HG03565 (cell line): Measurements from ENCODE around the gene BEST4.
"Not testable (repeated sequence)": the region's sequence is repeated elsewhere in the genome, so short reads cannot be mapped to it uniquely, and the experiment has no call there.

Experiments
- ATAC-seq: cut with Tn5 transposase; IDR thresholded peaks from one replicate; pipeline ENCODE4 v1.9.1; 2021; ENCODE audit warnings: mild to moderate bottlenecking, moderate library complexity; ENCODE audit not compliant: unreplicated experiment

BEST4 gene

DNA sequence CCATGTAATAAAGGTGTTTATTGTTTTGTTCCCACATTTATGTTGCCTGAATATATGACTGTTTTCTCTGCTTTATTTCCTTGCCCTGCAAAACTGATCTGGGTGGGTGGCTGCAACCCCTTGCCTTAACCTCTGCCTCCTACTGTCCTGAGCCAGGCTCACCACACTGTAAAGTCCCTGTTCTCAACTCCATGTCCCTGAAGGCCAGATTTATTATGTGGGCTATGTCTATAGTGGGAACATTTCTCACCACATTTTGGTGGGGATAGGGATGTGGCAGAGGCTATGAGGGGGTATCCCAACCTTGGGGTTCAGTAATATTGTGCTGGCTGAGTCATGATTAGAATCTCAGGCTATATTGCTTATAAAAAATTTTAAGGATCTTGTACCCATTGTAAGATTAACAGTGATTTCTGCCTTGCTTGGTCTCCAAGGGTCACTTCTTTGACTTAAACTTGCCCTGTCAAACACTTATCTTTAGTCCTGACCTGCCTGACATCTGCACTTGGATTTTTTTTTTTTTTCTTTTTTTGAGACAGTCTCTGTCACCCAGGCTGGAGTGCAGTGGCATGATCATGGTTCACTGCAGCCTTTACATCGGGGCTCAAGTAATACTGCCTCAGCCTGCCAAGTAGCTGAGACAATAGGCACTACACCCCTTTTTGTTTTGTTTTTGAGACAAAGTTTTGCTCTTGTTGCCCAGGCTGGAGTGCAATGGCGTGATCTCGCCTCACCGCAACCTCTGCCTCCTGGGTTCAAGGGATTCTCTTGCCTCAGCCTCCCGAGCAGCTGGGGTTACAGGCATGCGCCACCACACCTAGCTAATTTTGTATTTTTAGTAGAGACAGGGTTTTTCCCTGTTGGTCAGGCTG, 9.0 kb downstream of the BEST4 start:
- ATAC-seq, result no peak

DNA sequence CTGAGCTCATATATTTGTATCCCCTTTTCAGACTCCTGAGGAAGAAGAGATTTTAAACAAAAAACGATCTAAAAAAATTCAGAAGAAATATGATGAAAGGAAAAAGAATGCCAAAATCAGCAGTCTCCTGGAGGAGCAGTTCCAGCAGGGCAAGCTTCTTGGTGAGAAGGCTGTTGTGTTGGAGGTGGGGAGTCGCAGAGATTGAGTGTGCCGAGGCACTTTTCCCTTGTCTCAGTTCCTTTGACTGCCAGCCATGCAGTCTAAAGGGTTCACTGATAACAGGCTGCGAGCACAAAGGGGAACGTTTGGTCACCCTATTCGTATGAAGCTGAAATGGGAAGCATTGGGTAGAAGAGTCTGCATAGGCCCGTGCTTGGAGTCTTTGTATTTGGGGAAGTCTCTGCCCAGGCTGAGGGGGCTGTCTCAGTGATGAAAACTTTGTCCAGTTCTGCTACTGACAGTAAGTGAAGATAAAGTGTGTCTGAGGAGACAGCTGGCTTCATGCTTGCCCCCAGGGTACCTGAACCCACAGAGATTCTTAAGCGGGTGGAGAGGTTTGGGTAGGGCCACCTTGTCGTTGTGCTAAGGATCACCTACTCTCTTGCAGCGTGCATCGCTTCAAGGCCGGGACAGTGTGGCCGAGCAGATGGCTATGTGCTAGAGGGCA, 9.9 kb downstream of the BEST4 start:
- ATAC-seq, result no peak

DNA sequence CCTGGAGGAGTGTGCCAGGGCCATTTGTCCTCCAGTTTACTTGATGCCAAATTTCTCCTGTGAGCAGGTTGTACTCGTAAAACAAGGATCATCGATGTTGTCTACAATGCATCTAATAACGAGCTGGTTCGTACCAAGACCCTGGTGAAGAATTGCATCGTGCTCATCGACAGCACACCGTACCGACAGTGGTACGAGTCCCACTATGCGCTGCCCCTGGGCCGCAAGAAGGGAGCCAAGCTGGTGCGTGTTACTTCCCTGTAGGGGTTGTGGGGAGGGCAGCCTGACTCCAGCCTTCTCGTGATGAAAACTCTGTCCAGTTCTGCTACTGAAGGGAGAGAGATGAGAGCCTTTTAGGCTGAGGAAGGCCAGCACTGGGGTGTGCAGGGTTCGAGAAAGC, 10.4 kb downstream of the BEST4 start:
- no peak for ATAC-seq

DNA sequence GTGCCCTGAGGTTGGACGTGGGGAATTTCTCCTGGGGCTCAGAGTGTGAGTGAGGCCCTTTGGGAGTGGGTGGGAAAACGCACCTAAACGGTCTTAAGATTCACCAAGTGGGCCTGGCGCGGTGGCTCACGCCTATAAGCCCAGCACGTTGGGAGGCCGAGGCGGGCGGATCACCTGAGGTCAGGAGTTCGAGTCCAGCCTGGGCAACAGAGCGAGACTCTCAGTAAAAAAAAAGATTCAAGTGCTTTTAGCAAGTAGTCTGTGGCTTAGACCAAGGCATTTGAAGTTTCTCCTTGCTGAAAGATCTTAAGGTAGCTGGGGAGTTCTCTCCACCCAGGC, 11.3 kb downstream of the BEST4 start:
- no peak for ATAC-seq

DNA sequence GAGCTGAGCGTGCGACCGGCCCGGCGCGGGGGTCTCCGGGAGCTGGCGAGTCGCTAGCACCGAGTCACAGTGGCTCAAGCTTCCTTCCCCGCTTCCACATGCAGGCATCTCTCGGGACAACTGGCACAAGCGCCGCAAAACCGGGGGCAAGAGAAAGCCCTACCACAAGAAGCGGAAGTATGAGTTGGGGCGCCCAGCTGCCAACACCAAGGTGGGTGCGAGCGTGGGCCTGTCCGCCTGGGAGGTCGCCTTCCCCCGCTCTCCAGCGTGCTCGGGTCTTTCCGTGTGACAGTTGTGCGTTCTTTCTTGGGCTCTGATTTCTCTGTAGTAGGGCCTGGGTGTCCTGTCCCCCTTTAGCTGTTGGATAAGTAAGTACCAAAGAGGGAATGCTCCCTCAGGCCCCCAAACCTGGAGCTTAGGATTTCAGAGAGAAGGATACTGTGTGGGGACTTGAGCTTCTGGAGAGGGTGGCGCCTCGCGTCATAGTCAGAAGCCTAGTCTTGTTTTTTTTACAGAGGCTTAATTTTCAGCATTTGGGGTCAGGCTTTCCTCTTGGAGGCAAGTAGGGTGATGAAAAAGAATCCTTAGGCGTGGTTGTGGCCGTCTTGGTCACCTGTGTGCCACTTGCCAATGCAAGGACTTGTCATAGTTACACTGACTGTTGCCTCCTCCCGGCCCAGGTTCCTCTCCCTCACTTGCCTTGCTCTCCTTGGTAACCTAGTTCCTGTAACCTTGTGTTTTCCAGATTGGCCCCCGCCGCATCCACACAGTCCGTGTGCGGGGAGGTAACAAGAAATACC, 11.8 kb downstream of the BEST4 start:
- ATAC-seq, result no peak

DNA sequence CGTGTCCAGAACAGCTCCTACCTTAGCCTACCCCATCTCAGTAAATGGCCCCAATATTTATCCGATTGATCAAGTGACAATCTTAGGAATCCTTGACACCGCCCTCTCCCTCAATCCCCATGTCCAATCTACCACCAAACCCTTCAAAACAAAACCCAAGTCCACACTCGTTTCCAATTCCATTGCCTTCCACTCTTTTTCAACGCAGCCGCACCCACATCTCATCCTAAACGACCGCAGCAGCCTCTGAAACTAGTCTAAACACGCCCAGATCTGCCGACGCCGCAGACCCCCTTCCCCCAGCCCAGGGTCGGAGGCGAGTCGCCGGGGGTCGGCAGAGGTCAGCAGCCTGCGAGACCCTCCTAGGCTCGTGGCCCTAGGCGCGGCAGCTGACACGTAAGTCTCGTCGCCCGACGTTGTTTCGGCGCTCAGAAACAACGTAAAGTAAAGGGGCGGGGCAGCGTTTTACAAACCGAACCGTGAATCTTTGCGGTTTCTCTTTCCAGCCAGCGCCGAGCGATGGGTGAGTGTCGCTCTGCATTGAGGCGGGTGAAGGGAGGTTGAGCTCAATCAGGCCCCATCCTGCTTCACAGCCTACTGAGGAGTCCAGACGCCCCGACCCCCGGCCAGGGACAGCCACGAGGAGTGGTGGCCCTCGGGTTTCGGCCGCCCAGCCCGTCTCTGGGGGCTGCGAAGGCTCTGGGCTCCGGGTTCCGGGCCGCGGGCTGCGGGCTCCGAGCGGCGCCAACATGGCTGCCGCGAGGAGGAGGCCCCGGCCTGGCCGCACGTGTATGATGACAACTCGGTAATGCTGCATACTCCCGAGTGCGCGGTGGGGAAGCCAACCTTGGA, 12.7 kb downstream of the BEST4 start, which contains the start of gene RPS8:
Gene RPS8, plus strand, starts transcription at position 463 of the 852 bp plus-strand sequence. Its CDS starts 57 bp downstream, at position 520.
- ATAC-seq, result peak; percentile 63

DNA sequence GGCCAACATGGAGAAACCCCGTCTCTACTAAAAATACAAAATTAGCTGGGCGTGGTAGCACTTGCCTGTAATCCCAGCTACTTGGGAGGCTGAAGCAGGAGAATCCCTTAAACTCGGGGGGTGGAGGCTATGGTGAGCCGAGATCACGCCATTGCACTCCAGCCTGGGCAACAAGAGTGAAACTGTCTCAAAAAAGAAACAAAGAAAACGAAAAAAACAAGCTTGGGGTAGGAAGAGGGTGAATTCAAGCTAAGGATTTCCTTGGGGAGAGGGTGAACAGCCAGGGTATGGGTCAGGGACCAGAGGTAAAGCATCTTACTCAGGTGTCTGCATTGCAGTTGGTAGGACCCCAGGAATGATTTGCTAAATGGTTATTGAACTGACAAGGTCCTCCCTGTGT, 21.5 kb downstream of the BEST4 start:
- not testable (repeated sequence) for ATAC-seq

DNA sequence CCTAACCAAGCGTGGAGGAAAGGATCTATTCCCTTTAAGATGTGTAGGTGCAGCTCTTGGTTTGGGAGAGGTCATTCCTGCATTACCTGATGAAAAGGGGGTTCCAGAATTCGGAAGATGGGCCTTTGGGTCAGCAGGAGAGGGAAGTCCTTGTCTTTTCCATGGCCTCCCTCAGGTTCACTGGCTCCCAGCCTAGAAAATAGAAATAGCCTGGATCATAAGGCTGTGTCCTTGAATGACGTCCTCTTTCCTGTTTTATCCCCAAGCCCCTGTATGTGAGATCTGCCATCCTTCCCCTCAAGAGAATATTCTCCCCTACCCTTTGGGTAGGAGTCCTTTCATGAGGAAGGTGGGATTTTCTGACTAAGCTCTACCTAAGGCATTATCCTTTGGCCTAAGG, 27.1 kb downstream of the BEST4 start:
- no peak for ATAC-seq

DNA sequence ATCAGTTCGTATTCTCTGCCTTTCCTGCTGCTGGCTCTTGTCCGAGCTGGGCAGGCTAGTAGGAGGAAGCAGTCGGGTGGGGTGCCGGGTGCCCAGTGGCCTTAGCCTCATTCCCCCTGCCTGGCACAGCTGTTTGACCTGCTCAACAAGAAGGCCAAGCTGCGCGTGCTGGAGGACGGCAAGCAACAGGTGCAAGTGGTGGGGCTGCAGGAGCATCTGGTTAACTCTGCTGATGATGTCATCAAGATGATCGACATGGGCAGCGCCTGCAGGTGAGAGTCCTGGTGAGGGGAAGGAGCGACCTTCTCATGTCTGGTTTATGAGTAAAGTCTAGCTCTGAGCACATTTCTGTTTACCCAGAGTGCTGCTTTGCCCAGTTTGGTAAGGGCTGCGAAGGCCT, 28.9 kb downstream of the BEST4 start:
- no peak for ATAC-seq

DNA sequence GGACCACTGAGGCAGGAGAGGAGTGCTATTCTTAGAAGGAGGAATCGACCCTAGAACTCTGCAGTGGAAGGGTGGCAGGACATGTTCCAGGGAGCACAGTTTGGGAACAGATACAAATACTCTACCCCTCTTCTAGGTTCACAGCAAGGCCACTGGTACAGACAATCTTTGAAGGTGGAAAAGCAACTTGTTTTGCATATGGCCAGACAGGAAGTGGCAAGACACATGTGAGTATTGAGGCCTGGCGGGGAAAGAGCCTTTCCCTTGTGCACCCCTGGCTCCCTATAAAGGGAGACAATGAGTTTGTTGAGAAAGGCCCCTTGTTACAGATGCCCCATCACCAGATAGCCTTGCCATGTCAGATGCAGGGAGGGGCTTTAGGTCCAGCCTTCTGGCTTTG, 30.6 kb downstream of the BEST4 start:
- no peak for ATAC-seq

DNA sequence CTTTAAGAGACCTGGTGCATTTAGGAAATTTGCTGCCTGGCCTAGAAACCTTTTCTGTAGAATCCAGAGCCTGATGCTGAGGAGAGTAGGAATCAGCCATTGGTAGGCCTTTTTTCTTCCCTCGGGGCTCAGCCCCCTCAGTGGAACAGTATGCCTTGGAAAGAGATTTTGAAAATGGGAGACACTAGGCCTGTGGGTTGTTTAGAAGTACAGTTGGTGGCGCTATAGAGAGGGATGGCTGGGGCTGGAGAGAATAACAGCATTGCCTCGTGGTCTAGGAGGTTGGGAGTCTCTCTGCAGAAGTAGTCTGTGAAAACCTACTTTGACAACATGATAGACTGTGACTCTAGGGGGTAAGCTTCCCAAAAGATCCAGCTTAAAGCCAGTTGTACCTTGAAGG, 40.1 kb downstream of the BEST4 start:
- no peak for ATAC-seq

DNA sequence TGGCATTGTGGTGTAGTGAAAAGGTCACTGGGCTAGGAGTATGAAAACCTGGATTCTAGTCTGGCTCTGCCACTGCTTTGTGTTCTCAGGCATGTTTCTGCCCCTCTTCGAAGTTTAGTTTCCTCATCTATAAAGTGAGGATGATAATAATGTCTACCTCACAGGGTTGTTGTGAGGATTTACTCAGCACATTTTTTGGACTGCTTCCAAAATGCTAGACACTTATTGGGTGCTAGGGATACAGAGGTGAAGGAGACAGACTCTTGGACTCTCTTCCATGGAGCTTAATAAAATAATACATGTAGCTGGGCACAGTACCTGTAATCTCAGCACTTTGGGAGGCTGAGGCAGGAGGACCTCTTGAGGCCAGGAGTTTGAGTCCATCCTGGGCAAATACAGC, 44.8 kb downstream of the BEST4 start:
- no peak for ATAC-seq

DNA sequence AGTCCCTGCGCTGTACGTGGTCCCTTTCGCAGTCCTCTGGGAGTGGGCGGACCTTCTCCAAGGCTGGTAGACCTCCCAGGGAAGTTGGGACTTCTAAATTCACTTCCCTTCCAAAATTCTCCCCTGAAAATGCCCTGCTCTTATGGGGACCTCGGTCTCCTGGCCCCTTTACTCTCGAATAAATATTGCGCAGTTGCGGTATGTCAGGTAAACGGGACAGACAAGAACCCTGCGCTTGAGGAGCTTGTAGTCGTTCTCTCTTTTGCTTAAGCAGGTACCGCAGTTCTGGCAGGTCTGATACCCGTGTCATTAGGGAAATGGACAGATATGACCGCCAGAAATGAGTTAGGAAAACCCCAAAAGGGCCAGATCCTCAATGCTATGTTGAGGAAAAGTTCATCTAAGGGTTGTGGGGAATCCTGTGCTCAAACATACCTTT, 47.8 kb downstream of the BEST4 start:
- ATAC-seq, result no peak

DNA sequence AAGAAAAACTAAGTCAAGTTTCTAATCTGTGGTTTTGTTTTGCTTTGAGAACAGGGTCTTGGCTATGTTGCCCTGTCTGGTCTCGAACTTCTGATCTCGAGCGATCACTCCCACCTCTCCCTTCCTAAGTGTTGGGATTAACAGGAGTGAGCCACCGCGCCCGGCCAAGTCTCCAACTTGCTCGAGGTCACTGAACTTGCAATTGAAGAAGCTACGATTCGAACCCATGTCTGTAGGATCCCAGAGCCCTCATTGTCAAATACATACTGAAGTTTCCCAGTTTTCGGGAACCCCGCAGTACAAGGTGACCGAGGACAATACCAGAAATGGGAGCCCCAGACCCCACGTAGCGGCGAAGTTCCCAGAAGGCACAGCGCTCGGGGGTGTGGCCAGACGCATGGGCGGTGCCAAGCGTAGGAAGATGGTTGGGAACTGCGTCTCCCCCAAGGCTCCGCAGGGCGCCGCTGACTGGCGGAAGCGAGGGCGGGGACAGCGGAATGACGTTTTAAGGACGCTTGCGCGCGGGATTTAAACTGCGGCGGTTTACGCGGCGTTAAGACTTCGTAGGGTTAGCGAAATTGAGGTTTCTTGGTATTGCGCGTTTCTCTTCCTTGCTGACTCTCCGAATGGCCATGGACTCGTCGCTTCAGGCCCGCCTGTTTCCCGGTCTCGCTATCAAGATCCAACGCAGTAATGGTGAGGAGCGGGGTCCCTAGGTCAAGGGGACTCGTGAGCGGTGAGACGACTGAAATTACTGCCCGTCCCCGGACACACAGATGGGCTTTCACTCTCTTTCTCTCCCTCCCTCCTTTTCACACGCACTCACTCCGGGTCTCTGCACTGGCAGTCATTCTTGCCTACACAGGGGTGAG, 48.4 kb downstream of the BEST4 start, which contains the start of gene KIF2C:
Gene KIF2C, plus strand, starts transcription at position 531 of the 872 bp plus-strand sequence. Its CDS starts 96 bp downstream, at position 627.
- ATAC-seq, result peak; percentile 100

DNA sequence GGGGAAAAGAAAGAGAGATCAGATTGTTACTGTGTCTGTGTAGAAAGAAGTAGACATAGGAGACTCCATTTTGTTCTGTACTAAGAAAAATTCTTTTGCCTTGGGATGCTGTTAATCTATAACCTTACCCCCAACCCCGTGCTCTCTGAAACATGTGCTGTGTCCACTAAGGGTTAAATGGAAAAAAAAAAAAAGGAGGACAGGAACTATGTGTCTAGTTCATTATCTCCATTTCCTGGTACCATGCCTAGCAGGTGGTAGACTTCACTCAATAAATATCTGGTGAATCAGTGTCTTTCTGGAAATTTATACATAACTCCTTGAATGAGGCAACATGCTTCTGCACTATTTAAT, 49.0 kb downstream of the BEST4 start:
- ATAC-seq, result not testable (repeated sequence)

DNA sequence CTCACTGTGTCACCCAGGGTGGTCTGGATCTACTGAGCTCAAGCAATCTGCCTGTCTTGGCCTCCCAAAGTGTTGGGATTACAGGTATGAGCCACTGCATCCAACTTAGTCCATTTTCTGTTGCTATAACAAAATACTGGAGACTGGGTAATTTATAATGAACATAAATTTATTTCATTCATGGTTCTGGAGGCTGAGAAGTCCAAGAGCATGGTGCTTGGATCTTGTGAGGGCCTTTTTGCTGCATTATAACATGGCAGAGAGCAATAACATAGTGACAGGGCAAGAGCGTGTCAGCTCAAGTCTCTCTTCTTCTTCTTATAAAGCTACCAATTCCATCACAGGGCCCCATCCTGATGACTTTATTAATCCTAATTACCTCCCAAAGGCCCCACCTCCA, 52.0 kb downstream of the BEST4 start:
- no peak for ATAC-seq

DNA sequence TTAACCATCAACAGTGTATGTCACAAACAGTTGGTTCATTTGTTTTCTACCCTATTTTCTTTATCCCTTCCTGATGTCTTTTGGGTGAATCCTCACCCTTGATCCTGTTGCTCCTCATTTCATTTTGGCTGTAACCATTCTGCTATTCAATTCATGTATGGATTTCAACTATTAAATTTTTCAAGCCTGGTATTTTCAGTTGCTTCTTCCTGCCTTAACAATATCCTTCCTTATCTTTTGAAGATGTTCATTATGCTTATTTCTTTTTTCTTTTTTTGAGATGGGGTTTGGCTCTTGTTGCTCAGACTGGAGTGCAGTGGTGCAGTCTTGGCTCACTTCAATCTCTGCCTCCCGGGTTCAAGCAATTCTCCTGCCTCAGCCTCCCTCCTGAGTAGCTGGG, 54.2 kb downstream of the BEST4 start:
- ATAC-seq, result no peak
